Stimulated activated CD8-positive, alpha-beta memory T cell treated with anti-CD3 and anti-CD28 coated beads, Interleukin-7, amount 100 ng/mL, for 1 hour (primary cell): ENCODE results near the gene CHST9.
"Not testable (repeated sequence)": the region's sequence is repeated elsewhere in the genome, so short reads cannot be mapped to it uniquely, and the experiment has no call there.

Experiments used
- DNase-seq, 2 donors: peaks; one replicate each; pipeline ENCODE4 v3.0.0-alpha.2; 2020; ENCODE audit warnings: low read depth in 2 of 2

Gene CHST9

DNA sequence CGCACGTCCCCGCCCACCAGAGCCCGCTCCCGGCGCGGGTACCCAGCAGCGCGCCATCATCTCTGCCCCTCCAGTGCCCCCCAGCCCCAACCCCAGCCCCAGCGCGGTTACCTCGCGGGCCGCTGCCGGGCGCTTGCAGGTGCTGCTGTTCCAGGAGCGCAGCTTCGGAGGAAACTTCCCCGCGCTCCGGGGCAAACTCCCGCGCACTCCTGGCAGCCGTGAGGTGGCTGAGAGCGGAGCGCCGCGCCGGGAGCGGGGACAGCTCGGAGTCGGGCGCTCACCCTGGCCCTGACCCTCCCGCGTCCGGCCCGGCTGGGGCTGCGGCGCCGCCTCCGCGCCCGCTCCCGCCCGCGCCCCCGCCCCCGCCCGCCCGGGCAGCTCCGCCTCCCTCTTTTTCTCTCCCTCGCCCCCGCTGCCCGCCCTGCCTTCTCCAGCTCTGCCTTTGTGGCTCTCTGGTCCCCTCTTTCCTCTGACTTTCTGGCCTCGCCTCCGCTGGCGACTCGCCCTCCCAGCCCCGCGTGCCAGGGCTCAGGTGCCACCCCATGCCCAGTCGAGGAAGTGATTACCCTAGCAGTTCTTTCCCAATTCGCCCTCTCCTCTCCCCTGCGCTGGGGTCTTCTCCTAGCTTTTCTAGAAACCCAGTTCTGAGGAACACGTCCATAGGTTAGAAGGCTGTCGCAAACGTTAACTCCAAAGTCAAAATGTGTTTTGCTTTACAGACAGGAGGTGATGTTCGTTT is at the start of gene CHST9:
Gene CHST9, minus strand, starts transcription at position 284 of the 739 bp plus-strand sequence. CDS start 42,499 bp downstream, outside the sequence.
- DNase-seq = no peak

- DNase-seq = not testable (repeated sequence)
Measured at GRCh38 chr18:27232355-27232754, 47.2 kb upstream of the CHST9 start.

DNA sequence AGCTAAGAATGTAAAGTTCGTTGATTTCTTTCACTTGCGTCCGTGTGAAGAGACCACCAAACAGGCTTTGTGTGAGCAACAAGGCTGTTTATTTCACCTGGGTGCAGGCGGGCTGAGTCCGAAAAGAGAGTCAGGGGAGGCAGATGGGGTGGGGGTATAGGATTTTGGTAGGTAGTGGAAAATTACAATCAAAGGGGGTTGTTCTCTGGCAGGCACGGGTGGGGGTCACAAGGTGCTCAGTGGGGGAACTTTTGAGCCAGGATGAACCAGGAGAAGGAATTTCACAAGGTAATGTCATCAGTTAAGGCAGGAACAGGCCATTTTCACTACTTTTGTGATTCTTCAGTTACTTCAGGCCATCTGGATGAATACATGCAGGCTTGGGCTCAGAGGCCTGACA is 46.6 kb upstream of the CHST9 start:
- not testable (repeated sequence) for DNase-seq

- DNase-seq = not testable (repeated sequence)
Measured at GRCh38 chr18:27231221-27231620, 46.1 kb upstream of the CHST9 start.

DNA sequence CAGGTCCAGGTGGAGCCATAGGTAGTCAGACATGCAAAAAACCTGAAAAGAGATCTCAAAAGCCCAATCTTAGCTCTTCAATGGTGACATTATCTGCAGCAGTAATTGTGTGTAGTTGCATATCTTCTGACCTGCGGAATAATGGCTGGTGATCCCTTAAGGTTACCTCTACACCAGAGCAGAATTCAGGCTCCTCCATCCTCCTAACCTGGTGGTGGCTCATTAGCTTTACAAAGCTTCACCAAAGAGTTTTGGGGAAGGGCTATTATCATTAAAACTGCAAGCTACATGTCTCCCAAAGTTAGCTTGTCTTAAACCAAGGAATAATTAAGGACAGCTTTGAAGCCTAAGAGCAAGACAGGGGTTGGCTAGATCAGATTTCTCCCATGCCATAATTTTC is 42.6 kb upstream of the CHST9 start:
- DNase-seq = no peak

GRCh38 chr18:27226556-27227075 is 41.5 kb upstream of the CHST9 start:
- no peak for DNase-seq

- no peak for DNase-seq
Measured at GRCh38 chr18:27225947-27226481, 40.9 kb upstream of the CHST9 start.

DNA sequence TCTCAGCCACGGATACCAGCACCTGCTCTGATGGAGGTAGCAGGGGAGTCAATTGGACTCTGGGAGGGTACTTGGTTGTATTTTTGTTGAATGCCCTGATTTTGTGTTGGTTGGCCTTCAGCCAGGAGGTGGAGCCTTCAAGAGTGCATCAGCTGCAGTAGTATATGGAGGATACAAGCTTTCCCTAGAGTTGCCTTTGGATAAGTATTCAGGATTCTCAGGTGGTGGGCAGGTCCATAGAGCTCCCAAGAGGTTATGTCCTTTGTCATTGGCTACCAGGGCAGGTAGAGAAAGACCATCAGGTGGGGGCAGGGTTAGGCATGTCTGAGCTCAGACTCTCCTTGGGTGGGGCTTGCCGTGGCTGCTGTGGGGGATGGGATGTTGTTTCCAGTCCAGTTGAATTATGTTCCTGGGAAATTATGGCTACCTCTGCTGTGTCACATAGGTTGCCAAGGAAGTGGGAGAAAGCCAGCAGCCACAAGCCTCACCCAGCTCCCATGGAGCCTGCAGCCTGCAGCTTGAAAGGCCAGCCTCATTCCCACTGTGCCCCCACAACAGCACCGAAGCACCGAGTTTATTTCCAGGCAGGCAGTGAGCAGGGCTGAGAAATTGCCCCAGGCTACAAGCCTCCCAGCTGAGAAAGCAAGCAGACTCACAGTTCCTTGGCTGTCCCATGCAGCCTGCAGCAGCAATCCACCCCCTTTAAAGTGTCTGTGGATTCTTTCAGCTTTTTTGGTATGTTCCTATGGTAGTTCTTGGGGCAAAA is 38.6 kb upstream of the CHST9 start:
- no peak for DNase-seq

GRCh38 chr18:27214831-27215230 is 29.7 kb upstream of the CHST9 start:
- no peak for DNase-seq

GRCh38 chr18:27213123-27213717 is 28.1 kb upstream of the CHST9 start:
- no peak for DNase-seq

DNA sequence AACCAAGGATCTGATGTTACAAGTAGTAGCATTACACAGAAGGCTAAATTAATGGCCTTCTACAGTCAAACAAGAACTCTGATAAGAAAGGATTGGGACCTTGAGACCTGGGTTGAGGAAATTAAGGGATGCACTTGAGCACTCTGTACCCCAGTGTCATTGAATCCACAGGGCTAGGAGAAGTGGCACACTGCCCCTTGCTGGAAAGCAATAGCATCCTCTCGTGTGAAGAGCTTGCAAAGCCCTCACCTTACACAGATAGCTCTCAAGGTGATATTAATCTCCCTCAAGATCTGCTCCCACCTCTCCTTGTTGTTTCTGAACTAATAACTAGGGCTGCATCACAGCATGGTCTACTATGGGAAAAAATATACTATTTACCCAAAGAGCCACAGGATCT is 26.5 kb upstream of the CHST9 start:
- DNase-seq = no peak

DNA sequence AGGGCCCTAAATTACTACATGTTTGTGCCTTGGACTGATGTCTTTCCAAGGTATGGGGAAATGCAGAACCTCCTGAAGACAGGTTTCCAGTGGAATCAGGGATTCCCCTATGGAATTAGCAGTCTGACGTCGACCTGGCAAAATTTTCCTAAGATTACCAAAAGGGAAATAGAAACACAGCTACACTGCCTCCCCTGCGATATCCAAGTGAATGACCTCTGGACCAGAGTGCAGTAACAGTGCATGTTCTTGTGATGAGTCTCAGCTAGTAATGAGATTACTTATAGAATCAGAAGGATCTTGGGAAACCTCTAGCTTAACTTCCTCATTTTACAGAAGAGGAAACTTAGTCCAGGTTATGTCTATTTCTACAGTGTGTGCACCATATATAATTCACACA is 21.3 kb upstream of the CHST9 start:
- no peak for DNase-seq

DNA sequence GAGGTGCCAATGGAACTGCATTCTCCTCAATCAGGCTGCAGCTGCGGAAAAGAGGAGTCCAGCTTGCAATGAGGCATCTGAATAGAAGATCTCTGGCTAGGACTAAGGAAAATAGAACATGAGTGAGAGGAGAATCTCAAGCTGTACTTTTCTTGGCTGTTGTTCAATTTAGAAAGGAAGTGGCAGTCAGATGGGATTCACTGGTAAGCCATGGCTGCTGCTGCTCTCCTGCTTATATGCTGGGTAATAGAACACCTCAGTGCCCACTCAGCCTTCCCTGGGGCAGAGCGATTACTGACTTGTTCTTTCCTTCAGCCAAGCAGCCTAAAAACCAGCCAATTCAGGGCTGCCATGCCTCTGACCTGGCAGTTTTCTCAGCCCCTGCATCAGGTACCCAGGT is 17.6 kb upstream of the CHST9 start:
- no peak for DNase-seq

DNA sequence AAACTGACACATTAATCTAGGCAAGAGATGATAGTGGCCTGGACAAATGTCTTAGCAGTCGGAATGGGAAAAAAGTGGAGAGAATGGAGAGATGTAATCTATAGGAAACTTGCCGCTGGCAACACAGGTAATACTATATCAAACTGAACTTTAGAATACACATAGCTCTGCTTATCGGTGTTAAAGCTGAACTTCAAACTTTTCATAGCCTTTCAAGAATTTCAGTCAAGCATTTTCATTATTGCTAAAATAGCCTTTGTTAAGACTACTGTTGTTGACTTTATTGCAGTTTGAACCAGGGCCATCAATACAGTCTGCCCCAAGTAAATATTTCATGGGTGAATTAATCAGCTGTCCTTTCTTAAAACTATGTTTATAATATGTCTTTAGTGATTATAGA is 12.9 kb upstream of the CHST9 start:
- DNase-seq = no peak

GRCh38 chr18:27188309-27188708 is 3.2 kb upstream of the CHST9 start:
- no peak for DNase-seq

DNA sequence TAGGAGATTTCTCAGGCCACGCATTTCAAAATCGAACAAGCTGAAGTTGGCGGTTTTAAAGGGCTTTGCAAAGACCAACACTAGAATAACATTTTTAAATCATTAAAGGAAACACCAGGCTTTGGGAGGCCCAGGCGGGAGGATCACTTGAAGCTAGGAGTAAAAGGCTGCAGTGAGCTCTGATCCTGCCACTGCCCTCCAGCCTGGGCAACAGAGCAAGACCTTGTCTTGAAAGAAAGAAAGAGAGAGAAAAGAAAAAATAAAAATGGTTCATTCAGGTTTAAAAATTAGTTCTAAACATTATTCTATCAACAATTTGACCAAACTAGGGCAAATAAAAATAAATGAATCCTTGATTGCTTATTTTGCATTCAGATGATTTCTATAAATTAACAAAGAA is 789 bp upstream of the CHST9 start:
- DNase-seq = no peak

GRCh38 chr18:27184115-27185024 is 738 bp downstream of the CHST9 start:
- no peak for DNase-seq

DNA sequence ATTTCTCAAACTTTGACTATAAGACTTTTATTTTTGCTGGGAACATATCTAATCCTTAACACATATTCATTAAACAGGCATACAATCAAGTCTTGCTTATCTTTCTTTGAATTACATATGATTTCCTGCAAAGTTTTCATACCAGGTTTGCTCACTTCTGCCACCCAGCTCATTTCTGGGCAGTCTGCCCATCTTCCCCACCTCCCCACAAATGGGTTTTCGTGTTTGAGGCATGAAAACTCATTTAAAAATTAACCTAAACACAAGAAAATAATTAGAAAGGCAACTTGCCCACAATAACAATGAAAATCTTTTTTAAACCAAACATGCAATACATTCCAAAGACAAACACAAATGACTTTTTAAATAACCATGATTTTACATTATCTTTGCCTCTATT is 3.4 kb downstream of the CHST9 start:
- DNase-seq = no peak

- no peak for DNase-seq
Measured at GRCh38 chr18:27178424-27178823, 6.7 kb downstream of the CHST9 start.

DNA sequence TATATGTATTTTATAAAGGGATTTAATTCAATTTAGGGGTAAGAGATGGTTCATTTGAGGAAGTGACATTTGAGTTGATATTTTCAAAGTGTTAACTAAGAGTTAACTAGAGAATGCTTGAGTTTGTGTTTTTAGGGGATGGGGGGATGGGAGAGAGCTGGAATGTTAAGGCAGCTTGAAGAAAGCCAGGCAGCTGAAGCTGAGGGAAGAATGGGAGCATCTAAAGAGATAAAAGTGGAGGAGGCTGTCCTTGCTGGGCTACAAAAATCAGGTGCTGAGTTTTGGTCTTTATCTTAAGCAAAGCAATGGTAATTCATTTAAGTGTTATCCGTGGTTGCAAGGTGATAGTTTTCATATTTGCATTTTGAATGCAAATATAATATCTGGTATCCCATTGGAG is 9.2 kb downstream of the CHST9 start:
- no peak for DNase-seq

DNA sequence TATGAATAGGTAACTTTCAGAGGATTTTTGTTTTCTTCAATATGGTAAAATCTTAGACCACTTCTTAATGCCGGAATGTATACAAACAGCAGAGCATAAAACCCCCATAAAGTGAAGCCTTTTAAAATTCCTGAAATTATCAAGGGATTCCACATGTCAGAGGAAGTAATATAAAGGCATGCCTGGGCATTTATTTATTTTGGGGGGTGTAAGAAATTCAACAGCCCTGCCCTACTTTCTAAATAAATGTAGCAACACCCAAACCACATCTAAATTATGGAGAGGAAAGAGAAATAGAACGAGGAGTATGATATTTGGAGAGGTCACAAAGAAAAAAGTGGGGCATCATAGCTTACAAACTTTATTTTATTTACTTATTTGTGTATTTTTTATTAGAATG is 9.9 kb downstream of the CHST9 start:
- no peak for DNase-seq
